ENCODE results near the gene OR2A5. TPM values are rescaled to one million over a fixed set of nuclear protein-coding genes. Genes with fewer than 3 reads are reported as not detected.

Gene OR2A5
- total and polyA plus RNA-seq, 9 of the 15 experiments (the other 6 are each of a cell fraction or from before 2014, with no cell fraction given): not detected

DNA sequence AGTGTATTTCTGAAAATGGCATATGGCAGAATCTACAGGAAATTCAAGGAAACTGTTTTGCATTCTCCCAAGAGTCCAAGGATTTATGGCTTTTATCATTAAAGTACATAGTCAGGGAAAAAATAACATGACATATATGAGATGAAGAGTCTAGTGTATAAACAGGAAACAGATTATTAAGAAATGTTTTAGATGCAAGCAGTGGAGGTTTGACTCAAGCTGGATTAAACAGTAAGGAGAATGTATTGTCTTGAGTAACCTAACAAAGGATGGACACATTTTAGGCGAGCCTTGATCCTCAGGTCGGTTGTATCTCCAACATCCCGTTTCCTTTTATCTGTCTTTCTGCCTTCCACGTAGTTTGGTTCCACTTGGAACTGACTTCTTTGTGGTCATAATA, 30.7 kb upstream of the OR2A5 start:
- TF ChIP-seq DDX20 (tag; IDR thresholded peaks at IDR 0.05; ENCODE audit: low read depth) (no peak), MAFG (tag; conservative IDR thresholded peaks at IDR 0.05) (no peak), ESRRA (IDR thresholded peaks at IDR 0.05; ENCODE audit: borderline replicate concordance, low read depth) (no peak), ZNF589 (CRISPR knock-in tag; IDR thresholded peaks at IDR 0.05; ENCODE audit: low read depth) (no peak), HDGF (IDR thresholded peaks at IDR 0.05) (no peak)
- TF ChIP-seq, protein P1, sequence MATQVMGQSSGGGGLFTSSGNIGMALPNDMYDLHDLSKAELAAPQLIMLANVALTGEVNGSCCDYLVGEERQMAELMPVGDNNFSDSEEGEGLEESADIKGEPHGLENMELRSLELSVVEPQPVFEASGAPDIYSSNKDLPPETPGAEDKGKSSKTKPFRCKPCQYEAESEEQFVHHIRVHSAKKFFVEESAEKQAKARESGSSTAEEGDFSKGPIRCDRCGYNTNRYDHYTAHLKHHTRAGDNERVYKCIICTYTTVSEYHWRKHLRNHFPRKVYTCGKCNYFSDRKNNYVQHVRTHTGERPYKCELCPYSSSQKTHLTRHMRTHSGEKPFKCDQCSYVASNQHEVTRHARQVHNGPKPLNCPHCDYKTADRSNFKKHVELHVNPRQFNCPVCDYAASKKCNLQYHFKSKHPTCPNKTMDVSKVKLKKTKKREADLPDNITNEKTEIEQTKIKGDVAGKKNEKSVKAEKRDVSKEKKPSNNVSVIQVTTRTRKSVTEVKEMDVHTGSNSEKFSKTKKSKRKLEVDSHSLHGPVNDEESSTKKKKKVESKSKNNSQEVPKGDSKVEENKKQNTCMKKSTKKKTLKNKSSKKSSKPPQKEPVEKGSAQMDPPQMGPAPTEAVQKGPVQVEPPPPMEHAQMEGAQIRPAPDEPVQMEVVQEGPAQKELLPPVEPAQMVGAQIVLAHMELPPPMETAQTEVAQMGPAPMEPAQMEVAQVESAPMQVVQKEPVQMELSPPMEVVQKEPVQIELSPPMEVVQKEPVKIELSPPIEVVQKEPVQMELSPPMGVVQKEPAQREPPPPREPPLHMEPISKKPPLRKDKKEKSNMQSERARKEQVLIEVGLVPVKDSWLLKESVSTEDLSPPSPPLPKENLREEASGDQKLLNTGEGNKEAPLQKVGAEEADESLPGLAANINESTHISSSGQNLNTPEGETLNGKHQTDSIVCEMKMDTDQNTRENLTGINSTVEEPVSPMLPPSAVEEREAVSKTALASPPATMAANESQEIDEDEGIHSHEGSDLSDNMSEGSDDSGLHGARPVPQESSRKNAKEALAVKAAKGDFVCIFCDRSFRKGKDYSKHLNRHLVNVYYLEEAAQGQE (IDR thresholded peaks at IDR 0.05; ENCODE audit: borderline replicate concordance): no peak
- TF ChIP-seq, protein P1 (CRISPR knock-in tag; IDR thresholded peaks at IDR 0.05; ENCODE audit: low read depth): no peak
- Histone ChIP-seq H3K9ac (ENCODE audit: insufficient read depth in 1 of 2, low read depth in 2 of 2, low read length in 2 of 2) (no peak overlapping the region), H2AFZ (ENCODE audit: low read depth, low read length) (no peak overlapping the region), H3K4me1 (replicated peaks in 1 of 2; ENCODE audit: control insufficient read depth in 2 of 2, insufficient read depth in 2 of 2, low read length in 2 of 2) (no peaks in the 10 kb centered on the region), H3K4me2 (ENCODE audit: insufficient read depth, low read length) (no peak overlapping the region), H4K20me1 (replicated peaks; ENCODE audit: control insufficient read depth, insufficient read depth, low read length) (no peaks in the 10 kb centered on the region), H3K9me3 (replicated peaks; ENCODE audit: control insufficient read depth, insufficient read depth, low read depth, low read length) (no peaks in the 10 kb centered on the region), H3K27me3 (ENCODE audit: control insufficient read depth in 2 of 2, insufficient read depth in 2 of 2, low read length in 2 of 2) (no peaks in the 10 kb centered on the region), H3K36me3 (ENCODE audit: control insufficient read depth, insufficient read depth, low read length) (no peaks in the 10 kb centered on the region), H3K79me2 (ENCODE audit: control insufficient read depth, insufficient read depth, low read length) (no peaks in the 10 kb centered on the region), H3K4me3 (no peak overlapping the region), H3K27ac (ENCODE audit: extremely low read depth, low read depth, low read length) (no peak overlapping the region), H3K9me1 (ENCODE audit: control insufficient read depth, insufficient read depth, low read length) (no peaks in the 10 kb centered on the region)
- in situ Hi-C loops (cut with MboI) (no loop called here), intact Hi-C loops (cut with micrococcal nuclease) (no loop called here)
- WGBS (ENCODE audit: insufficient coverage, low coverage, missing lambda C conversion rate): 0% methylated on average over 4 of the region's 4 CpGs
- no TSS peak for BruUV-seq (replicated peaks)
- no peak for ATAC-seq
- POLR2A ChIA-PET: no interaction called here
- CTCF ChIA-PET (ENCODE audit: low intra/inter-chr PET ratio): no interaction called here
- no peak for DNase-seq (ENCODE audit: extremely low read depth in 1 of 4, low spot score in 3 of 4)
- no peak for FAIRE-seq

Data from K562 (cell line).